ENCODE data around the gene SH2D3A.

GRCh38 chr19:6813659-6814058, 46.4 kb upstream of the SH2D3A start:
- TF ChIP-seq CTCF (IDR thresholded peaks at IDR 0.05) (no peak), EZH2 (IDR thresholded peaks at IDR 0.05; ENCODE audit: borderline replicate concordance, insufficient read depth, low read depth, low read length, poor library complexity, severe bottlenecking) (no peak)

All from B cell (primary cell).